Colonic mucosa (tissue), 4 donors: ENCODE measurements around the gene SENP2. TPM values are rescaled to one million over a fixed set of nuclear protein-coding genes. Genes with fewer than 3 reads are reported as not detected.

Experiments used
- DNase-seq: peaks from one replicate; pipeline ENCODE4 v3.0.0-alpha.2; 2020
- H3K27ac ChIP-seq: fragments of 200-600 bp; one replicate; pipeline ENCODE4 v1.8.0; 2021
- H3K27me3 ChIP-seq: fragments of 200-600 bp; one replicate; pipeline ENCODE4 v1.8.0; 2021
- H3K36me3 ChIP-seq: fragments of 200-600 bp; one replicate; pipeline ENCODE4 v1.8.0; 2021
- H3K4me1 ChIP-seq: fragments of 200-600 bp; one replicate; pipeline ENCODE4 v1.8.0; 2021; ENCODE audit warnings: mild to moderate bottlenecking
- H3K4me3 ChIP-seq: fragments of 200-600 bp; one replicate; pipeline ENCODE4 v1.8.0; 2021
- H3K9ac ChIP-seq, 2 donors: one replicate each; pipeline ENCODE4 v1.7.0; 2013; ENCODE audit warnings: control low read depth in 2 of 2, low read depth in 2 of 2, low read length in 2 of 2
- H3K9me3 ChIP-seq: fragments of 200-600 bp; one replicate; pipeline ENCODE4 v1.8.0; 2021
- intact Hi-C: fragments of 100-400 bp; cut with DNase I; formaldehyde crosslinking; loops from one replicate; pipeline ENCODE4 v1.14.1; 2022
- total RNA-seq, 2 donors: library from RNA; stranded (reverse); fragmentation: NEBNext Ultra II Directional in 1 of 2; extraction: Animal tissue kit (Norgen Biotek cat#: 25700) in 1 of 2; gene quantifications; one replicate each; pipeline ENCODE4 v1.2.1, GENCODE V29; 2021
- TF ChIP-seq, protein P1 (sequence below): fragments of 200-600 bp; IDR thresholded peaks from one replicate; pipeline ENCODE4 v1.8.0; 2022; ENCODE audit warnings: antibody characterized with exemption, mild to moderate bottlenecking
- donor health status: healthy.
- donor health status: DM: no; HTN: no; CAD: no.
- donor health status: DM: no; HTN: no; CAD: no.

The SENP2 gene
- total RNA-seq, 2 donors from 2014 or later: 28.6 to 30.3 TPM

- Histone ChIP-seq H3K27me3 (no peaks in the 10 kb centered on the region), H3K4me3 (no peak overlapping the region), H3K9me3 (no peaks in the 10 kb centered on the region), H3K36me3 (no peaks in the 10 kb centered on the region), H3K4me1 (no peaks in the 10 kb centered on the region), H3K9ac (no peak overlapping the region), H3K27ac (no peak overlapping the region)
- TF ChIP-seq, protein P1, sequence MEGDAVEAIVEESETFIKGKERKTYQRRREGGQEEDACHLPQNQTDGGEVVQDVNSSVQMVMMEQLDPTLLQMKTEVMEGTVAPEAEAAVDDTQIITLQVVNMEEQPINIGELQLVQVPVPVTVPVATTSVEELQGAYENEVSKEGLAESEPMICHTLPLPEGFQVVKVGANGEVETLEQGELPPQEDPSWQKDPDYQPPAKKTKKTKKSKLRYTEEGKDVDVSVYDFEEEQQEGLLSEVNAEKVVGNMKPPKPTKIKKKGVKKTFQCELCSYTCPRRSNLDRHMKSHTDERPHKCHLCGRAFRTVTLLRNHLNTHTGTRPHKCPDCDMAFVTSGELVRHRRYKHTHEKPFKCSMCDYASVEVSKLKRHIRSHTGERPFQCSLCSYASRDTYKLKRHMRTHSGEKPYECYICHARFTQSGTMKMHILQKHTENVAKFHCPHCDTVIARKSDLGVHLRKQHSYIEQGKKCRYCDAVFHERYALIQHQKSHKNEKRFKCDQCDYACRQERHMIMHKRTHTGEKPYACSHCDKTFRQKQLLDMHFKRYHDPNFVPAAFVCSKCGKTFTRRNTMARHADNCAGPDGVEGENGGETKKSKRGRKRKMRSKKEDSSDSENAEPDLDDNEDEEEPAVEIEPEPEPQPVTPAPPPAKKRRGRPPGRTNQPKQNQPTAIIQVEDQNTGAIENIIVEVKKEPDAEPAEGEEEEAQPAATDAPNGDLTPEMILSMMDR: no peak
- intact Hi-C loops: no loop called here
- DNase-seq: no peak
These were observed 68.7 kb downstream of the SENP2 start for GRCh38 chr3:185654758-185655145.

- Histone ChIP-seq H3K9ac (no peak overlapping the region), H3K27me3 (no peaks in the 10 kb centered on the region), H3K4me1 (no peaks in the 10 kb centered on the region), H3K36me3 (no peaks in the 10 kb centered on the region), H3K27ac (no peak overlapping the region), H3K9me3 (no peaks in the 10 kb centered on the region), H3K4me3 (no peak overlapping the region)
- intact Hi-C loops: no loop called here
- TF ChIP-seq, protein P1: no peak
- DNase-seq: no peak
These were observed 69.6 kb downstream of the SENP2 start for GRCh38 chr3:185655426-185656320.

GRCh38 chr3:185656321-185656840, 70.3 kb downstream of the SENP2 start:
- Histone ChIP-seq H3K36me3 (no peaks in the 10 kb centered on the region), H3K9ac (no peak overlapping the region), H3K27me3 (no peaks in the 10 kb centered on the region), H3K4me1 (no peaks in the 10 kb centered on the region), H3K9me3 (no peaks in the 10 kb centered on the region), H3K27ac (no peak overlapping the region), H3K4me3 (no peak overlapping the region)
- no peak for DNase-seq
- intact Hi-C loops: no loop called here
- TF ChIP-seq, protein P1: no peak

DNA sequence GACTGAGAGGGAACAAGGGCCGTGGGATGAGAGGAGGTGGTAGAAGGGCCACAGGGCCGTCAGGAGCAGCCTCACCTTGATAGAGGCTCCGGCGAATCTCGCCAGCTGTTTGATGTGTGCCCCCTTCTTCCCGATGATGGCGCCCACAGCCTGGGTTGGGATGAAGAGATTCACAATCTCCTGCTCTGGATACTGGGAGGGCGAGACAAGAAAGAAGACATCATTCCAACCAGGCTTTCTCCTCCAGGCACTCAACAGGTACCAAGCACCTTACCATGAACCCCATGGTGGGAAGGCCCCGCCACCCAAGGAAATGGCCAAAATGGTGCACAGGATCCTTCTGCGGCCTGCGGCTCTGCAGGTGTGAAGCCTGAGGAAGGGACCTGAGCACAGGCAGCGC, 71.1 kb downstream of the SENP2 start:
- Histone ChIP-seq H3K9me3 (no peaks in the 10 kb centered on the region), H3K9ac (no peak overlapping the region), H3K36me3 (no peaks in the 10 kb centered on the region), H3K4me1 (no peaks in the 10 kb centered on the region), H3K4me3 (no peak overlapping the region), H3K27me3 (no peaks in the 10 kb centered on the region), H3K27ac (no peak overlapping the region)
- intact Hi-C loops: no loop called here
- TF ChIP-seq, protein P1: no peak
- DNase-seq: no peak

DNA sequence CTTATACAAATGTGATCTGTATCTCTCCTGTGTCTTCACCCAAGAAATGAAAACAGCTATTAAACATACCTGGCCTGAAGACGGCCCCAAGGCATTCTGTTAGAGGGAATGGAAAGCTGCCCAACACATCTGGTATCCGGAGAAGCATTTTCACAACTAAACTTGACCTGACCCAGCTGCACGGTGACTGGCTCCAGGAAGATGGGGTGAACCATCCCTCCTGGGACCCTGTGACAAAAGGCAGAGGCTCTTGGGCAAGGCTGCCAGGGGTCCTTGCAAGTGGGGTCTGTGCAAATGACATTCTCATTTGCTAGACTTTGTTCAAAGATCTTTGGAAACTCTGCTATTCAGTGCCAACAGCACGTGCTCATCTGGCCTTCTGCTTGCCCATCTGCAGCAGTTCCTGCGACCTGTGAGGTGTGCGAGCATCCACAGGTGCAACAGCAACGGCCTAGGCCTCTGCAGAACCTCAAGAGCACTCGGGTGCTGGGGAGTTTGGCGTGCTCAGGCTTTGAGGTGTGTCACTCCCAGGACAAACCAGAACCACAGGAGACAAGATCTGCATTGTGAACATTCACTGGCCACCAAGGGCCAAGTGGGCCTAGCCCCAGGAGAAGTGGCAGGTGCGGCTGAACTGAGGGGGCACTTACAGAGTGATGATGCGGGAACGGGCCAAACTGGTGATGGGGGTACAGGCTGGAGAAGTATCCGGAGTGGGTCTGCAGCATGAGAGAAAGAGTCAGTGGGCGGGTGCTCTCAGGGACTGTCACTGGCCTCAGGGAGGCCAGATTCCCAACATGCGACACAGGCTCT, 71.8 kb downstream of the SENP2 start:
- Histone ChIP-seq H3K27ac (no peak overlapping the region), H3K9me3 (no peaks in the 10 kb centered on the region), H3K36me3 (no peaks in the 10 kb centered on the region), H3K4me1 (no peaks in the 10 kb centered on the region), H3K27me3 (no peaks in the 10 kb centered on the region), H3K4me3 (no peak overlapping the region), H3K9ac (no peak overlapping the region)
- intact Hi-C loops: no loop called here
- DNase-seq: no peak
- TF ChIP-seq, protein P1: no peak
